GM04503 (cell line): Measurements from ENCODE around the gene IMPACT.

Experiments used
- DNase-seq: peaks from one replicate; pipeline ENCODE4 v3.0.0-alpha.2; 2012; ENCODE audit warnings: low read depth

The IMPACT gene

GRCh38 chr18:24421831-24422230 is 4.6 kb upstream of the IMPACT start:
- no peak for DNase-seq

GRCh38 chr18:24426073-24426397 is 435 bp upstream of the IMPACT start:
- DNase-seq = no peak

GRCh38 chr18:24427484-24427883 is 1.0 kb downstream of the IMPACT start:
- DNase-seq = no peak

GRCh38 chr18:24428709-24429108 is 2.2 kb downstream of the IMPACT start:
- no peak for DNase-seq

- no peak for DNase-seq
Measured at GRCh38 chr18:24429188-24429587, 2.7 kb downstream of the IMPACT start.

DNA sequence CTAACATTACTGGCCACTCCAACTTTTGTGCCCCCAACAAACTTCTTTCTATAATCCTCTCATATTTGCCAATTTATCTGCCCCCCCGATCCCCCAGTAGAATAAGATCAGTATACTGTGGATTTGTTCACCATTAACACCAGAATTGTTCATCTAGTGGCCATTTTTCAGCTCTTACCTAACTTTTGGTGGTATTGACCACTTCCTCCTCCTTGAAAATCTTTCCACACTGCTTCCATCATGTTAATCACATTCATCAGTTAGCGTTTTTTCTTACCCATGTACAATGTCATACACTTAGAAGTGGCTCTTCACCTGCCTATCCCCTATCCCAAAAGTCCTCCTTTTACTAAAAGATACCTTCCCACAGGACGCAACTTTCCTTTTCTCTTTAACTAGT is 6.1 kb downstream of the IMPACT start:
- no peak for DNase-seq

DNA sequence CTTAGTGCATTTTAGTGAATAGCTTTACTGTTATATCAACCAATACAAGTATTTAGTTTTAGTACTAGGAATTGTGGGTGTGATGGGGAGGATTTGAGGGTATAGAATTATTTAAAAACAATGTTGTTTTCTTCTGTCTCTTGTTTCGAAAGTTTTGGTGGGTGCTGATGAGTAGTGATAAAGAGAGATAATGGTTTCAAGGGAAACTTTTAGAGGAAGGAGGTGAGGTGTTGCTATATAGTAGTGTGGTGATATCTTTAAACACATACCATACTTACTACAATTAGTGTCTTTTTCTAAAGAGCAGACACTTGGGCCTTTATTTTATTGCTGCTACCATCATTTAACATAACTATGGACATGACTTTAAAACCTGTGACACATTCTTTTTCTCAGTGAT is 10.5 kb downstream of the IMPACT start:
- no peak for DNase-seq

DNA sequence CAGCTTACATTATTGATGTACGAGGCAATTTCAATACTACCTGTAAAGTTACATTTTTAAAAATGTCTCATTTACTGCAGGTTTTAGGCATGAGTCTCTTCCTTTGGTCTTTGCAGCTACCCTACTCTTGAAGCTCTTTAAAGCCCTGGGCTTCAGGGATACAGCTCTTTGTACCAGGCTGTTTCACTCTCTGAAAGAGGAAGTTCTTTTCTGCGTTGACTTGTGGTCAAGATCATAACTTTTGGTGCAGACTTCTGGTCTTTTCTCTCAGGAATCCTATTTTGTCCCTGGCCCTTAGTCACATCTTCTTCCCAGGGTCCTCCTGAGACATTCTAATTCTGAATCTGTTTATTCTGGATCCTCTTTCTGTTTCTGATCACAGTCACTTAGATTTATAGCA is 17.4 kb downstream of the IMPACT start:
- no peak for DNase-seq

- no peak for DNase-seq
Measured at GRCh38 chr18:24446453-24446852, 20.0 kb downstream of the IMPACT start.

DNA sequence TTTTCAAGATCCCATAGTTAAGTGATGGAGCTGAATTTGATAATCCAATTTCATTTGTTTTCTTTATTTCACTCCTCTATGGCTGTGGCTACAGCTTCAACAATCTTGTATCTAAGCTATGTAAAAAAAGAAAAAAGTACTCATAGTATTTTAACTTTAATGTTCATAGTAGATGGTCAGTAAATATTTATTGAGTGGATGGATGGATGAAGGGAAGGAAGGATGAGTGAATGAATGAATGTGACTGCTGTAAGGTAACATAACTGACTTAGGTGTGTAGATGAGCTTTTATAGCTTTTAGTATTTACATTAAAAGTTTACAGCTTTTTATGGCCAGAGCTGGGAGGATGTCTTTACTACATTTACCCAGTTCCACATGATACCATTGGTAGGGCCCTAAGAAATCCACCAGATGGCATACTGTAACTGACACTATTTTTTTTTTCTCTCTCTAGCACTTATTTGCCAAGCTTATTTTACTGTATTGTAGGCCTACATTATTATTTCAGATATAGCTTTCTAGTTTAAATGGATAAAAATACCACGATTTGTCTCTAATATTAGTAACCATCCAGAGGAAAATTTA is 20.6 kb downstream of the IMPACT start:
- DNase-seq = no peak

- DNase-seq = no peak
Measured at GRCh38 chr18:24447961-24448360, 21.5 kb downstream of the IMPACT start.

DNA sequence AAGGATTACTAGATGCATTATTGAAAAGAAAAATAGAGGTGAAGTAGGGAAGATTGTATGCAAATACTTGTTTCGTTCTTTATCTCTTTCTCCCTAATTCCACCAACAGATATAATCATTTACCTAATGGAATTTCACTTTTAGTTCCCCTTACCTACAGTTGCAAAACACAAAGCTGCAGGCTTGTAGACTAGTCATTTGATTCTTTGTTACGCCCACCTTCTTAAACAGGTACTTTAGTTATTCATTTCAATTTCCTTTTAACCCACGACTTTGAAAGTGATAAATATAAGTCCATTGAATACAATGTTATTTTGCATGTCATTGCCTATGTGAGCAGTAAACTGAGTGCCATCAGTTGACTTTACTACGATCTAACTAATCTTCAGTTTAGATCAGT is 30.1 kb downstream of the IMPACT start:
- DNase-seq = no peak

DNA sequence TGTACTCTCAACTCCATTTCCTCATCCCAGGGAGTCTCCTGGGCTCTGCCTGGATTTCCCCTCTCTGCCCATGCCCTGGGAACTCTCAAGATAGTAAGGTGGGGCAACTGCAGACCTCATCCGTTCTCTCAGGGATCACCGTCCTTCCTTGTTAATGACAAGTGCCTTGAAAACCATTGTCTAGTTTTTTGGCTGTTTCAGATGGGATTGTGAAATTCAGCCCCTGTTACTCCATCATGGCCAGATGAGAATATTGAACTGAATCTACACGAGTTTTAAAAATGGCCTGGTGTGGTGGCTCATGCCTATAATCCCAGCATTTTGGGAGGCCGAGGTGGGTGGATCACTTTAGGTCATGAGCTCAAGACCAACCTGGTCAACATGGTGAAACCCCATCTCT is 33.3 kb downstream of the IMPACT start:
- DNase-seq = no peak

GRCh38 chr18:24460388-24460787 is 33.9 kb downstream of the IMPACT start, which contains the start of gene HRH4:
TSS of gene HRH4 (plus strand) at chr18:24460637. CDS start at chr18:24460729, 92 bp downstream.
- DNase-seq = no peak

DNA sequence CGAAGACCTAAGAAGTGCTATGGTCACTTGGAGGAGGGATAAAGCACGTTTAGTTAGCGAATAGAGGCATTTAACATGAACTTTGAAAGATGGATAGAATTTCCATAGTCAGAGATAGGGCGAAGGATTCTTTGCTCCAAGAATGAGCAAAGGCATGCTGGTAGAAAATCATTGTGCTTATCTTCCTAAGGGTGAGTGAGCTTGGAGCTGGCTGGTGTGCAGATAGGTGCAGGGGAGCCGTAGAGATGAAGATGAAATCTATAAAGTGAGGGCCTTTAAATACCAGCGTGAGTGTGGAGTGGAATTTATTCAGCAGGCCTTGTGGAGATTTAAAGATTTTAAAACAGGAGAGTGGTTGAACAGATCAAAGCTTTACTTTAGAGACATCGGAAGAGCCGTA is 35.5 kb downstream of the IMPACT start:
- DNase-seq = no peak

- DNase-seq = no peak
Measured at GRCh38 chr18:24462838-24463775, 36.6 kb downstream of the IMPACT start.

DNA sequence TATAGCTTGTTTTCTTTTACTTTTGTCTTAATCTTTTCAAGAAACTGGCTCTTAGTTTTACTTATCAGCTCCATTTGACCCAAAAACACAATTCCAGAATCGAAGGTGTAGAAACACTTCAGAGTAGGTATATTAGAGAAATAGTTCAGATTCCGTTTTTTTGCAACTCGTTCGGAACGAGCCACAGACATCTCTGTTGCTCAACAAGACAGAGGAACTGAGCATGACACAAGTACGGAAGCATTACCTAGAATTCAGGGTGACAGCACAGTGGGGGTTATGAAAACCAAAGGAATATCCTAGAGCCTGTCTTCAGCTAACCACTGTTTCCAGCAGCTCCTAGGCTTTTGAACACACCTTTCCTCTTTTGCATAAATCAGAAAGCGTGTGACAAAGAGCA is 39.0 kb downstream of the IMPACT start:
- no peak for DNase-seq

DNA sequence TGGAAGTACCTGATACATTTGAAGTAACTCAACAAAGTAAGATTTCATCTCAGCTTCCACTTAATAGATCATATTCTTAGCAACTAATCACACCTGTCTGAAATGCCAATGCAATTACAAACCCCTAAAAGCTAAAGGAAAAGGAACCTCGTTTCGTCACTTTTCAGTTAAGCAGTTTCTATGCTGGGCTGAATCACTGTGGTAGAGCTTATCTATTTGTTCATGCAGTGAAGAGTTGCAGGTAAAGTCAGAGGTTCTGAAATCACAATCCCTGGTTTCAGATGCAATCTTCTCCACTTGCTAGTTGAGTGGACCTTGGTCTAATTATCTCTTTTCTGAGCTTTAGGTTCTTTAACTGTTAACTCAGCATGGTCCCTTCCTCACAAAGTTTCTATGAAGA is 40.3 kb downstream of the IMPACT start:
- DNase-seq = no peak

DNA sequence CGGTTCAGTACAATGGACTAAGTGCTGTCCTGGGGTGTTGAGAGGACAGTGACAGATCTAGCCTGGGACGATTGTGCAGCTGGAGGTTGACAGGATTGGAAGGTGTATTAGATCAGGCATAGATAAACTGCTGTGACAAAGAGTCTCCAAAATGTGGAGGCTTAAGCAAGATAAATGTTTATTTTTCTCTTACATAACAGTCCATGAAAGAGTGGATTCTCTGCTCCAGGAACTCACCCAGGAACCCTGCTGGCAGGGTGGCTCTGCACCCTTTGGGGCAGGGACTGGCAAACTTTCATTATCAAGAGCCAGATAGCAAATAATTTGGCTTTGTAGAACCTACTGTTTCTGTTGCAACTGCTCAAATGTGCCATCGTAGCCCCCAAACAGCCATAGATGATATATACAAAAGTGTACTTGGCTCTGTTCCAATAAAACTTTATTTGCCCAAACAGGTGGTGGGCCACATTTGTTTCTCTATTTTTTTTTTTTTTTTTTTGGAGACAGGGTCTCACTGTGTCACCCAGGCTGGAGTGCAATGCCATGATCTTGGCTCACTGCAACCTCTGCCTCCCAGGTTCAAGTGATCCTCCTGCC is 43.6 kb downstream of the IMPACT start:
- no peak for DNase-seq

- DNase-seq = no peak
Measured at GRCh38 chr18:24470805-24471204, 44.3 kb downstream of the IMPACT start.

GRCh38 chr18:24472591-24472990 is 46.1 kb downstream of the IMPACT start:
- DNase-seq = no peak

DNA sequence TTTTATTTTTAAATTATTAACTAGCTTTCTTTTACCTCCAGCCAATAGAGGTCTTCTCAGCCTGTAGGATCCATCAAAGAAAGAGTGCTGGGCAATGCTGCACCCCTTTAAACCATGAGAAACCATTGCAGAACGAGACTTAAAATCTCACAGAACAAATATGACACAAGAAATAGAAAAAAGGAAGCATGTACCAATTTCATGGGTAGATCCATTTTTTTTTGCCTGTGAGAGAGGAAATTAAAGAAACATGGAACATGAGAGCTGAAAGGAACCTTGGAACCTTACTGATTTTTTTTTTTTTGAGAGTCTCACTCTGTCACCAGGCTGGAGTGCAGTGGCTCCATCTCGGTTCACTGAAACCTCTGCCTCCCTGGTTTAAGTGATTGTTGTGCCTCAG is 47.9 kb downstream of the IMPACT start:
- DNase-seq = no peak

GRCh38 chr18:24475926-24476589 is 49.6 kb downstream of the IMPACT start:
- DNase-seq = no peak
